GM19455 (cell line): ENCODE measurements around the gene CLIP3.
"Not testable (repeated sequence)": the region's sequence is repeated elsewhere in the genome, so short reads cannot be mapped to it uniquely, and the experiment has no call there.

Experiments
- ATAC-seq: cut with Tn5 transposase; IDR thresholded peaks from one replicate; pipeline ENCODE4 v1.9.1; 2021; ENCODE audit not compliant: unreplicated experiment

CLIP3 gene, protein sequence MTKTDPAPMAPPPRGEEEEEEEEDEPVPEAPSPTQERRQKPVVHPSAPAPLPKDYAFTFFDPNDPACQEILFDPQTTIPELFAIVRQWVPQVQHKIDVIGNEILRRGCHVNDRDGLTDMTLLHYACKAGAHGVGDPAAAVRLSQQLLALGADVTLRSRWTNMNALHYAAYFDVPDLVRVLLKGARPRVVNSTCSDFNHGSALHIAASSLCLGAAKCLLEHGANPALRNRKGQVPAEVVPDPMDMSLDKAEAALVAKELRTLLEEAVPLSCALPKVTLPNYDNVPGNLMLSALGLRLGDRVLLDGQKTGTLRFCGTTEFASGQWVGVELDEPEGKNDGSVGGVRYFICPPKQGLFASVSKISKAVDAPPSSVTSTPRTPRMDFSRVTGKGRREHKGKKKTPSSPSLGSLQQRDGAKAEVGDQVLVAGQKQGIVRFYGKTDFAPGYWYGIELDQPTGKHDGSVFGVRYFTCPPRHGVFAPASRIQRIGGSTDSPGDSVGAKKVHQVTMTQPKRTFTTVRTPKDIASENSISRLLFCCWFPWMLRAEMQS

DNA sequence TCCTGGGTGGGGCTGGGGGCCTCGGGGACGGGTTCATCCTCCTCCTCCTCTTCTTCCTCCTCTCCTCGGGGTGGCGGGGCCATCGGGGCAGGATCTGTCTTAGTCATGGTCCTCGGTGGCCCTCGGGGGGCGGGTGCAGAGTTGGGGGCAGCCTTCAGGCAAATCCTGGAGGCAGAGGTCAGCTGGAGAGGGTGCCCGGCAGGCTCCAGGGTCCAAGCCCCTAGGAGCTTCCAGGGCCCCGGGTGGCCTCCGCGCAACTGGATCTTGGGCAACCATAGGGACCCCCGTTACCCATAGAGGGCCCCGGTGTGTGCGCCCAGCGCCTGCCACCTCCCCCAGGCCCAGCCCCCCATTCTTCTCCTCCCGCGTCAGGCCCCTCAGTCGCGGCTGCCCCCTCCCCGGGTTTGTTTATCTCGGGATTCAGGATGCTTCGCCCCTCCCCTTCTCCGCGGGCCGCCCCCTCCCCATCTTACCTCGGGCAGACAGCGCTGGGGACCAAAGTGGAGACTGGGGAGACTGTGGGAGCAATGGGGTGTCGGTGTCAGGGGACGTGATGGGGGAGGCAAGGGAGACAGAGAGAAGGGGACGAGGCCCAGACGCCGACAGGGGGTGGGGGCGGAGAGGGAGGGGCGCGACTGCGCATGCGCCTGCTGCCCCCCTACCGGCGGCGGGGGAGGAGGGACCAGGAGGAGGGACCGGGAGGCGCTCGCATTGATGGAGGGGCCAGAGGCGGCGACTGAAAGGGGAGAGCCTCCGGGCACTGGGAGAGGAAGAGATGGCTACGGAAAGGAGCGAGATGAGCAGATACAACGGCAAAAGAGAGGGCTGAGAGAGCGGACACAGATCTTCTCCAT lies at the start of gene CLIP3:
TSS of gene CLIP3 (minus strand) at position 623 of the 854 bp plus-strand sequence. CDS start at position 107, 516 bp downstream.
- ATAC-seq: no peak

DNA sequence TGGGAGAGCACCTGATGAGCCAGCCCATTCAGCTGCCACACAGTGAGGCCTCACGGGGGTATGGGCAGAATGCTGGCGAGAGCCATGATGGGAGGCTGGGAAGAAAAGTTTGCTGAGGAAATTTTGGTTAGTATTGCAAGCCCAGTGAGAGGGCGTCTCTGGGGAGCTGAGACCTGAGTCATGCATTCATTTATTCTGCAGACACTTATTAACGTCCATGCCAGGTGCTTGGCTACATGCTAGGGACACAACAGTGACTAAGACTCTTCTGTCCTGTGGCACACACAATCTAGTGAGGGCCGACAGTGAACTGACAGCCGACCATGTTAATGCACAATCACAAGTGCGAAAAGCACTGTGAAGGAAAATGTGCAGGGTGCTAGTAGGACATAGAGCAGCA lies 49.2 kb upstream of the CLIP3 start:
- ATAC-seq: no peak

DNA sequence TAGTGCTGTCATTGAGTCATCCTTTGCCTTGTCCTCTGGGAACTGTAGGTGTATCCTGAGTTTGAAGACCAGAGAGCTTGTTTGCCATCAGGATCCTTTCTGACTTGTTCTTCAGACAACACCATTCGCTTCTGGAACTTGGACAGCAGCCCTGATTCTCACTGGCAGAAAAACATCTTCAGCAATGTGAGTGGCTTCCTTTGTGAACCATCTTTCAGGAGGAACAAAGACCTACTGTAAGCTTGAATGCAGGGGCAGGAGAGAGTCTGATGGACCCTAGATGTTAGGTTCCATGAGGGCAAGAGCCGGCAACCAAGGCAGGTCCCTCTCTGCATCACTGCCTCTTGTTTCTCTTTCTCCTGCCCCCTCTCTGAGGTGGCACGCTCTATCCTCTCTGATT lies 48.7 kb upstream of the CLIP3 start:
- ATAC-seq: no peak

DNA sequence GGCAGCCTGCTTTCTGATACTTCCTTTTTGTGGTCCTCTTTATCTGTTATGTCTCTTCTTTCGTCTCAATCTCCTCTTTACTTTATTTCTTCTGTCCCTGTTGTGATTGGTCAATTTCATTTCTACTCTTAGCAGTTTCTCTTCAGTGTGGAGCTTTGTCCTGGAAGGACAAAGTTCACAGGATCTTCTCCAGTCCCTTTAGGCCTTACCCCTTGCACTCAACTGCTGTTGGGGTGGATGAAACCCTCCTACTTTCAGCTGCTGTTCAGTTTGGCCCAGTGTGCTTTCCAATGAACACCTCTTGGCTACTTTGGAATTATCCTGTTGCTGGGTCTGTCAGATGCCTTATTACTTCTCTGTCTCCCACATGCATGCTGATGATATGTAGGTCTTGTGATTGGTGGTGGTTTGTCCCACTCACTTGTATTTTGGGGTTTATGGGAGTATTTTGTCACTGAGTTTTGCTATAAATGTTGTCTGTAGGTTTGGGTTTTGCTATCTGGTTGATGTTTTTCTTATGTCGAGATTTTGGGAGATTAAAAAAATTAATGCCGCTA lies 46.8 kb upstream of the CLIP3 start:
- ATAC-seq: no peak

DNA sequence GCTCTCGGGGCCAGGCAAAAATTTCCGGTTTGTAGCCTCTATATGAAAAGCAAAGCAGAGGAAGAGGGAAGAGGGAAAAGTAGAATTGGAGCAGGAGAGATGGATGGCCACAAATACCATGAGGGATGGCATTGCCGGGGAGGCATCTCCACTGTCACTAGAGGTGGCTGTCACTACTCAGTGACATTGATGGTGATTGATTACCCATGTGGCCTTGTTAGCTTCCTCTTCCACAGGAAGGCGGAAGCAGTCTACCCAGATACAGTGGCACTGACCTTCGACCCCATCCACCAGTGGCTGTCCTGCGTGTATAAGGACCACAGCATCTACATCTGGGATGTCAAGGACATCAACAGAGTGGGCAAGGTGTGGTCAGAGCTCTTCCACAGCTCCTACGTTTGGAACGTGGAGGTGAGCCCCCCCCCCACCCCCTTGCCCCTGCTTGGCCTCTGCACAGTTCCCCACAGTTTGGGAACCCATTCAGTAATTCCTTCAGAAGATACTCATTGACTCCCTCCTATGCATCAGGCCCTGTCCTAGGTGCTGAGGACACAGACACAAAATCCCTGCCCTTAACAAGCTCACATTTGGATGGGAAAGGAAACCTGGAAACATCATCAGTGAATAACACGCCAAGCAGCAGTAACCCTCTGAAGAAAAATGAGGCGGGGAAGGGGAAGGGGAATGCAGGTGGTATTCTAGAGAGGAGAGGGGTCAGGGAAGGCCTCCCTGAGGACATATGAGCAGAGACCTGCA lies 40.6 kb upstream of the CLIP3 start:
- ATAC-seq: no peak

DNA sequence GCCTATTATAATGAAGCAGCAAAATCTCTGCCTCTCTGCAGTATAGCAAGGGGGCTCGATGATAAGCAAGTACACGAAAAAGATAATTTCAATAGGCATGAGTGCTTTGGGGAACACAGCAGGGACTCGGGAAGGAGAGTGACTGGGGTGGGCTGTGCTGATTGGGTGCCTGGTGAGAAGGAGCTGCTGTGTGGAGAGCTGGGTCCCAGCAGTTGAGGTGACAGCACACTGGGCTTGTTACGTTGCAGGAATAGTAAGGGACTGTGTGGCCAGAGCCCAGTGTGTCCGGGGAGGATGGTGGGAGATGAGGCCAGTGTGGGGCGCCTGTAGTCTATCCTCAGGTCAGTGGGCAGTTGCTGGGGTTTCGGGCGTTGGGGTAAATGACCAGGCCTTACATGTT lies 39.4 kb upstream of the CLIP3 start:
- no peak for ATAC-seq

DNA sequence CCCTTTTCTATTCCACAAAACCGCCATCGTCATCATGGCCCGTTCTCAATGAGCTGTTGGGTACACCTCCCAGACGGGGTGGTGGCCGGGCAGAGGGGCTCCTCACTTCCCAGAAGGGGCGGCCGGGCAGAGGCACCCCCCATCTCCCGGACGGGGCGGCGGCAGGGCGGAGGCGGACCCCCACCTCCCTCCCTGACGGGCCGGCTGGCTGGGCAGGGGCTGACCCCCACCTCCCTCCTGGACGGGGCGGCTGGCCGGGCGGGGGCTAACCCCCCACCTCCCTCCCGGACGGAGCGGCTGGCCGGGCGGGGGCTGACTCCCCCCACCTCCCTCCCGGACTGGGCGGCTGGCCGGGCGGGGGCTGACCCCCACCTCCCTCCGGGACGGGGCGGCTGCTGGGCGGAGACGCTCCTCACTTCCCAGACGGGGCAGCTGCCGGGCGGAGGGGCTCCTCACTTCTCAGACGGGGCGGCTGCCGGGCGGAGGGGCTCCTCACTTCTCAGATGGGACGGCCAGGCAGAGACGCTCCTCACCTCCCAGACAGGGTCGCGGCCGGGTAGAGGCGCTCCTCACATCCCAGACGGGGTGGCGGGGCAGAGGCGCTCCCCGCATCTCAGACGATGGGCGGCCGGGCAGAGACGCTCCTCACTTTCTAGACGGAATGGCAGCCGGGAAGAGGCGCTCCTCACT lies 36.3 kb upstream of the CLIP3 start:
- ATAC-seq: not testable (repeated sequence)

DNA sequence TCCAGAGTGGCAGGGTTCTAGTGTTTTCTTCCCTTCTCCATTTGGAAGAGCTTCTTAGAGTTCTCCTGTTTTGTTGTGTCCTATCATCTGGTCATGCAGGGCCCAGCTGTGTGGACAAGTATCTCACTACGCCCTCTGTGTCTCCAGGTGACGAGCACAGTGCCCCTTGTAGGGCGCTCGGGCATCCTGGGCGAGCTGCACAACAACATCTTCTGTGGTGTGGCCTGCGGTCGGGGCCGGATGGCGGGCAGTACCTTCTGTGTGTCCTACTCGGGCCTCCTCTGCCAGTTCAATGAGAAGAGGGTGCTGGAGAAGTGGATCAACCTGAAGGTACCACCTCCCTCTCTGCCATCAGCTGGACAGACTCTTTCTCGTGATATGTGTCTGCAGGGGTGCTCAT lies 35.0 kb upstream of the CLIP3 start:
- no peak for ATAC-seq

DNA sequence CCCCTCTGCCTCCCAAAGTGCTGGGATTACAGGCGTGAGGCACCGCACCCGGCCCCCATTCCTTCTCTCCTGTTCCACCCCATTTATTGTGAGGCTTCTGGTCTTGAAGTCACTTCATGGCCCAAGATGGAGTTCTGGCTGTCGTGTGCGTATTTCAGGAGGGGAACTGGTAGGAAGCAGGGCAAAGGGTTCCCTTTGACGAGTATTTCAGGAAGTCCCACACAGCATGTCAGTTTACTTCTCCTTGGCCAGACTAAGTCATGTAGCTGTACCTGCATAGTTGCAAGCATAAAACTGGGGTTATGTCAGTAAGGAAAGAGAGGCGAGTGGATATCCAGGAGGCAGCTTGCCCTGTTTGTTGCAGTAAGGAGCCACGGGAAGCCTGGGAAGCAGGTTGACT lies 32.2 kb upstream of the CLIP3 start:
- no peak for ATAC-seq

DNA sequence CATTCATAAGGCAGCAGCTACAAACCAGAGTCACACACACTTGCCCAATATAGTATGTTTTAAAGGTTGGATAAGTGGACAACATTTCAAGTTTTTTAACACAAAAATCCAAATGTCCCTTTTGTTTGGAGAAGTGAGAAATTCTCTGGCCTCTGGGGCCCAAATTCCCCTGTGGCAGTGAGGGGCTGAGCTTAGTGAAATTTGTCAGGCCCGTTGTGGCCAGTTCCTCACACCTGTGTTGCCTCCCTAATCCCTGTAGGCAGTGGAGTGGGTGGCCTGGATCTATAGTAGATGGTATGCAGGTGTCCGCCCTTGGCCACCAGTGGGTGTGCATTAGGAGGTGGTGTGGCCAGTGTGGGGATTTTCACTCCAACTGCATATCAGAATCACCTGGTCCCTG lies 28.7 kb upstream of the CLIP3 start:
- ATAC-seq: no peak

DNA sequence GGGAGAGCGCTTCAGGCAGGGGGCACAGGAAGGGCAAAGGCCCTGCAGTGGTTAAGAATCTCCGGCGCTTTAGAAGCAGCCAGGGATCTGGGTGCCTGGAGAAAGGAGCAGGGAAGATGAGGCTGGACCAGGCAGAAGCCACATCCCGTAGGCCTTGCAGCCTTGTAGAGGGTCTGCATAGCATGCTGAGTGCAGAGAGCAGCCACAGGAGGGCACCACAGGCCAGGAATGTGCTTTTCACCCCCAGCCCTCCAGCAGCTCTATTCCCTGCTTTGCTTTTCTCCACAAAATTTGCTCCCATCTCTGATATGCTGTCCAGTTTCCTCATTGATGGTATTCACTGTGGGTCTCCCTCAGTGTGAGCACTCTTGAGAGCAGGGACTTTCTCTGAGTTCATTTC lies 27.8 kb upstream of the CLIP3 start:
- ATAC-seq: no peak

DNA sequence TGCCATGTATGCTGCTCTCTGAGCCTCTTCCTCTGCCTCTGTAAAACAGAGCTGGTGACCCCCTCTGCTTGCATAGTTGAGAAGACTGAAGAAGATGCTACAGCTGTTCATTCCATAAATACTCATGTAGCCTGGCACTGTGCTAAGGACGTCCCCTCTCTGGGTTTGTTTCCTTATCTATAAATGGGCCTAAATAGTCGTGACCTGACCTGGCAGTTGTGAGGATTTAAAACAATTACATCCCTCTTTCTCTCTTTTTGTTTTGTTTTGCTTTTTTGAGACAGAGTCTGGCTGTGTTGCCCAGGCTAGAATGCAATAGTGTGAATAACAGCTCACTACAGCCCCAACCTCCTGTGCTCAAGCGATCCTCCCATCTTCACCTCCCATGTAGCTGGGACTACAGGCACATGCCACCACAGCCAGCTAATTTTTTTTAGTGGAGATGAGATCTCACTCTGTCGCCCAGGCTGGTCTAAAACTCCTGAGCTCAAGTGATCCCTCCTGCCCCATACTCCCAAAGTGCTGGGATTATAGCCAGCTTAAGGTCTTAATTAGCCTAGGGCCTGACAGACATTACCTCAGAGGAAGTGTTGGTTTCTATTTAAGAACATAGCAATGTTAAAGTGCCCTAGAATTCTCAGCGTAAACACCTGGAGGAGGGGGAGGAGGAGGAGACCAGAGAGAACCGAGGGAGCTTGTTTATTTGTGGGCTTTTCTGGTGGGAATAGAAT lies 26.7 kb upstream of the CLIP3 start:
- no peak for ATAC-seq

DNA sequence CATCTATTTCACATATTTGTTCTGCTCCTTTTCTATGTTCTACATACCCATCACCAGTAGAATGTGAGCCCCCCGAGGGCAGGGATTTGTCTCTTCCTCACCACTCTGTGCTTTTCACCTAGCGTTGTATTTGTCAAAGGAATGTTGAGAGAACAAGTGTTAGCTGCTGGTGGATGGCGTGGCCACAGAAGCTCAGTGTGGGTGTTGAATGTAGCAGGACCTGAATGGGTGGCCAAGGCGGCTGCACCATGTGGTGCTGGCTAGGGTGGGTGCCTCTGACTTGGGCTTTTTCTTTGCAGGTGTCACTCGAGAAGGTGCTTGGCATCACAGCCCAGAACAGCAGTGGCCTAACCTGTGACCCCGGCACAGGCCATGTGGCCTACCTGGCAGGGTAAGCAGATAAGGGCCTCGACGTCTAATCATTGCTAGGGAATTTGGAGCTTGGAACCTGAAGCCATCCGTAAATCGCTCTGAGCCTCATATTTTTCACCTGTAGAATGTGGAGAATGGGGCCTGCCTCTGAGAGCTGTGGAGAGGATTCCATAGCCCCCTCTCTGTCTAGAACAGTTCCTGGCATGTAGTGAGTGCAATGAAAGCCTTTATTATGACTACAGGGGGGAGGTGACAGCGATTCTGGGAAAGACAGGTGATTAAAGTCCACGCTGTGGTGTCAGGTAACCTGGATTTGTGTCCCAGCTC lies 26.0 kb upstream of the CLIP3 start:
- ATAC-seq: no peak

DNA sequence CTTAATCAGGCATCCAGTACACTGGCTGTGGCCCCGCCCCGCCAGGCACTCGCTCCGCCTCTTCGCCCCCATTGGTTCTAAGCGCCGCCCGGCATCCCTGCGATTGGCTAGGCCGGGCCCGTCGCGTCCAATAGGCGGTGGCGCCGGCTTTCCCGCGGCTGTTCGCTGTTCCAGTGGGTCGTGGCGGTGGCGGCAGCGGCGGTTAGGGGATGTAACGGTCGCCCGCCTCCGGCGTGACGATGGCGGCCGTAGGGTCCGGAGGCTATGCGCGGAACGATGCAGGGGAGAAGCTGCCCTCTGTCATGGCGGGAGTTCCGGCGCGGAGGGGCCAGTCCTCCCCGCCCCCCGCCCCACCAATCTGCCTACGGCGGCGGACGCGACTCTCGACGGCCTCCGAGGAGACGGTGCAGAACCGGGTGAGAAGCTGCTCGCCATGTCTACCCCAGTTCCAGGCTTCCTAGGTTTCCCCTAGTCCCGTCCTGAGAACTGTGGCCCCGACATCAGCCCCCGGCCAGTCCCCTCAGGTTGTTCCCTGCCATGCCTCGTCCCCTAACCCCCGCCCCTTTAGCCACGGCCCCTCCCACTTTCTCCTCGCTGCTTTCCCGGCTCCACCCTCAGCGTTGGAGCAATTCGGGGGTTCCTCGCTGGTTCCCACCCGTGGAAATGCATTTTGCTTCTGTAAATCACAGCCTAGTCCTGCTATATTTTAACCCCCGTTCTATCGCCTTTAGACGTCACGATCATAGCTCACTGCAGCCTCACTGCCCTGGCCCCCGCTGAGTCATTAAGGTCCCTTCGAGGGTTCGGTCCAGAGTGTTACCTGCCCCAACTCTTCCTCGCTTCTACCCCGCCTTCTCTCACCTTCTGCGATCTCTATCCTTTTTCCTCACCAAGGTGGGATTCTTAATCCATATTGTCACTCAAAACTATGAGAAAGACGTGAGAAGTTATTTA lies 22.3 kb upstream of the CLIP3 start, which contains the start of gene WDR62:
TSS of gene WDR62 (plus strand) at position 165 of the 954 bp plus-strand sequence. CDS start at position 240, 75 bp downstream.
- ATAC-seq: peak; percentile 73

DNA sequence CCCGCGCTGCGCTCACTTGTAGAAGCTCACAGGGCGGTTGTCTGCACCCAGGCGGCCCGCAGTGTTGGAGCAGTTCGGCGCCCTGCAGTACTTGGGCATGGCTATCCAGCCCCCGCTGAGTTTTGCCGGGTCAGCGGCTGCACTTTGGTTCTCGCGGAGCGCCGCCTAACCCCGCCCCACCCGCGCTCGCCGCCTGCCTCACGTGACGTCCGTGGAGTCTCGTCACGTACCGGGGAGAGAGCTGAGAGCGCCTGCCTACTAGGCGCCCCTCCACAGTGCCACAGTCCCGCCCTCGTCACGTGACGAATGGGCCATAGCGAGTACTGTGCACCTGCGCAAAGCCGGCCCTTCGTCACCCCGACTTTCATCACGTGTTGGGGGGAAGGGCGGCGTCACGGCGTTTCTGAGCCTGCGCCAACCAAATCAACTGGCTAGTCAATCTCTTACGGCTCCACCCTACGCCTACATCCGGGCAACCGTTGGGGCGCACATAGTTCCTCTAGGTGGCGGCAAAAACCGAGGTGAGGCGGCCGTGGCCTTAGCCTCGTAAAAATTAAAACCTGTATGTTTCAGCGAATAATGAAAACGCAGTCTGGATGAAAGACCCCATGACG lies 21.6 kb upstream of the CLIP3 start, which contains the start of gene THAP8:
TSS of gene THAP8 (minus strand) at position 167 of the 614 bp plus-strand sequence. CDS start at position 99, 68 bp downstream.
- peak; percentile 79 for ATAC-seq

DNA sequence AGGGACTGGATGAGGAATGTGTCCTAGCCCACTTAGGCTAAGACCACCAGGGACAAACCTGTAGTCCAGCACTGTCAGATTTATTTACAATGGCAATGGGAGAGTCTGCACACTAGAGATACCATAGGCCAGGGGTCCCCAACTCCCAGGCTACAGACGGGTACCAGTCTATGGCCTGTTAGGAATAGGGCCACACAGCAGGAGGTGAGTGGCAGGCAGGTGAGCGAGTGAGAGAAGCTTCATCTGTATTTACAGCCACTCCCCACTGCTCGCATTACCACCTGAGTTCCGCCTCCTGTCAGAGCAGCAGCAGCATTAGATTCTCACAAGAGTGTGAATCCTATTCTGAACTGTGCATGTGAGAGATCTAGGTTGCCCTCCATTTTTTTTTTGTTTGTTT lies 19.0 kb upstream of the CLIP3 start:
- no peak for ATAC-seq

DNA sequence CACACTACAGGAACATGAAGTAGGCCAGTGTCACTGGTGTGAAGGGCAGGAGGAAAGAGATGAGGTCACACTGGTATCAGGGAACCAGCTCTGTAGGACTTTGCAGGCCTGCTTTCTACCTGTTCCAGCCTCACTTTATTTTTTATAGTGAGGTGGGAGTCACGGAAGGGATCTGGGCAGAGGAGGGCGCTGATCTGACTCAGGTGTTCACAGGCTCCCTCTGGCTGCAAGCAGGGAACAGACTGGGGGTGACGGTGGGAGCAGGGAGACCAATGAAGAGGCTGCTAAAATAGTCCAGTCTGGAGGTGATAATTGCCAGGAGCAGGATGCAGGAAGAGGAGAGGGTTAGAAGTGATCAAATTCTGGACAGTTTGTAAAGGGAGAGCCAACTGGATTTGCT lies 18.6 kb upstream of the CLIP3 start:
- ATAC-seq: no peak
